ENCODE results near the gene CASTOR1.

Gene CASTOR1

GRCh38 chr22:30325724-30326254 lies 36.5 kb upstream of the CASTOR1 start:
- H3K4me1 Mint-ChIP-seq: peaks cover 54% of the 10 kb centered on the region
- no peaks in the 10 kb centered on the region for H3K9me3 Mint-ChIP-seq
- H3K4me3 Mint-ChIP-seq: peak overlapping the region; percentile 88

GRCh38 chr22:30325065-30325720 lies 35.9 kb upstream of the CASTOR1 start:
- peak overlapping the region; percentile 88 for H3K27ac Mint-ChIP-seq
- peaks cover 60% of the 10 kb centered on the region for H3K4me1 Mint-ChIP-seq
- H3K27me3 Mint-ChIP-seq: no peaks in the 10 kb centered on the region
- H3K4me3 Mint-ChIP-seq: peak overlapping the region; percentile 88
- H3K36me3 Mint-ChIP-seq: no peaks in the 10 kb centered on the region
- no peaks in the 10 kb centered on the region for H3K9me3 Mint-ChIP-seq

More at GRCh38 chr22:30325724-30326254, 36.5 kb upstream of the CASTOR1 start:
- Mint-ChIP-seq H3K27ac (peak overlapping the region; percentile 88), H3K27me3 (no peaks in the 10 kb centered on the region), H3K36me3 (peaks cover 4% of the 10 kb centered on the region)

GRCh38 chr22:30324014-30324730 lies 34.9 kb upstream of the CASTOR1 start:
- Mint-ChIP-seq H3K36me3 (no peaks in the 10 kb centered on the region), H3K4me1 (peaks cover 70% of the 10 kb centered on the region), H3K27ac (peak overlapping the region; percentile 88), H3K9me3 (no peaks in the 10 kb centered on the region), H3K27me3 (no peaks in the 10 kb centered on the region), H3K4me3 (peak overlapping the region; percentile 88)

- peak overlapping the region; percentile 56 for H3K27ac Mint-ChIP-seq
- peak overlapping the region; percentile 31 for H3K4me3 Mint-ChIP-seq
- no peaks in the 10 kb centered on the region for H3K9me3 Mint-ChIP-seq
- H3K36me3 Mint-ChIP-seq: peaks cover 3% of the 10 kb centered on the region
- H3K27me3 Mint-ChIP-seq: no peaks in the 10 kb centered on the region
- H3K4me1 Mint-ChIP-seq: peaks cover 79% of the 10 kb centered on the region
Observed at GRCh38 chr22:30323246-30323645, 33.9 kb upstream of the CASTOR1 start.

- H3K27ac Mint-ChIP-seq: peak overlapping the region; percentile 81
- peaks cover 6% of the 10 kb centered on the region for H3K36me3 Mint-ChIP-seq
- no peak overlapping the region for H3K4me3 Mint-ChIP-seq
- H3K9me3 Mint-ChIP-seq: no peaks in the 10 kb centered on the region
- H3K4me1 Mint-ChIP-seq: peaks cover 88% of the 10 kb centered on the region
- H3K27me3 Mint-ChIP-seq: no peaks in the 10 kb centered on the region
Observed at GRCh38 chr22:30321461-30321860, 32.2 kb upstream of the CASTOR1 start.

GRCh38 chr22:30320021-30320556 lies 30.8 kb upstream of the CASTOR1 start:
- H3K36me3 Mint-ChIP-seq: peaks cover 8% of the 10 kb centered on the region
- H3K4me3 Mint-ChIP-seq: no peak overlapping the region
- H3K27me3 Mint-ChIP-seq: no peaks in the 10 kb centered on the region
- H3K9me3 Mint-ChIP-seq: no peaks in the 10 kb centered on the region
- peaks cover 95% of the 10 kb centered on the region for H3K4me1 Mint-ChIP-seq
- peak overlapping the region; percentile 72 for H3K27ac Mint-ChIP-seq

- Mint-ChIP-seq H3K4me1 (peaks cover 95% of the 10 kb centered on the region), H3K27ac (peak overlapping the region; percentile 94), H3K9me3 (no peaks in the 10 kb centered on the region), H3K4me3 (peak overlapping the region; percentile 37), H3K27me3 (no peaks in the 10 kb centered on the region), H3K36me3 (peaks cover 10% of the 10 kb centered on the region)
Observed at GRCh38 chr22:30318799-30319419, 29.6 kb upstream of the CASTOR1 start.

GRCh38 chr22:30317778-30318177 lies 28.5 kb upstream of the CASTOR1 start:
- Mint-ChIP-seq H3K27me3 (no peaks in the 10 kb centered on the region), H3K4me3 (peak overlapping the region; percentile 6), H3K36me3 (peaks cover 10% of the 10 kb centered on the region), H3K4me1 (peaks cover 94% of the 10 kb centered on the region), H3K9me3 (no peaks in the 10 kb centered on the region), H3K27ac (peak overlapping the region; percentile 94)

- peaks cover 98% of the 10 kb centered on the region for H3K4me1 Mint-ChIP-seq
- H3K9me3 Mint-ChIP-seq: no peaks in the 10 kb centered on the region
- peak overlapping the region; percentile 98 for H3K27ac Mint-ChIP-seq
- no peak overlapping the region for H3K4me3 Mint-ChIP-seq
- peaks cover 12% of the 10 kb centered on the region for H3K36me3 Mint-ChIP-seq
- H3K27me3 Mint-ChIP-seq: no peaks in the 10 kb centered on the region
Observed at GRCh38 chr22:30315962-30316576, 26.8 kb upstream of the CASTOR1 start.

GRCh38 chr22:30314915-30315314 lies 25.6 kb upstream of the CASTOR1 start:
- peak overlapping the region; percentile 98 for H3K27ac Mint-ChIP-seq
- no peaks in the 10 kb centered on the region for H3K9me3 Mint-ChIP-seq
- H3K4me3 Mint-ChIP-seq: peak overlapping the region; percentile 40
- peaks cover 12% of the 10 kb centered on the region for H3K36me3 Mint-ChIP-seq
- peaks cover 98% of the 10 kb centered on the region for H3K4me1 Mint-ChIP-seq
- H3K27me3 Mint-ChIP-seq: no peaks in the 10 kb centered on the region

- Mint-ChIP-seq H3K9me3 (no peaks in the 10 kb centered on the region), H3K36me3 (peaks cover 10% of the 10 kb centered on the region), H3K4me1 (peaks cover 98% of the 10 kb centered on the region), H3K27me3 (no peaks in the 10 kb centered on the region), H3K4me3 (peak overlapping the region; percentile 40), H3K27ac (peak overlapping the region; percentile 98)
Observed at GRCh38 chr22:30313527-30314363, 24.4 kb upstream of the CASTOR1 start.

- Mint-ChIP-seq H3K4me3 (peak overlapping the region; percentile 1), H3K36me3 (peaks cover 6% of the 10 kb centered on the region), H3K27ac (peak overlapping the region; percentile 88), H3K4me1 (peaks cover 97% of the 10 kb centered on the region), H3K27me3 (no peaks in the 10 kb centered on the region), H3K9me3 (no peaks in the 10 kb centered on the region)
Observed at GRCh38 chr22:30312053-30312452, 22.7 kb upstream of the CASTOR1 start.

GRCh38 chr22:30310881-30311771 lies 21.8 kb upstream of the CASTOR1 start:
- peaks cover 6% of the 10 kb centered on the region for H3K36me3 Mint-ChIP-seq
- H3K27me3 Mint-ChIP-seq: no peaks in the 10 kb centered on the region
- peak overlapping the region; percentile 92 for H3K27ac Mint-ChIP-seq
- H3K4me1 Mint-ChIP-seq: peaks cover 97% of the 10 kb centered on the region
- no peaks in the 10 kb centered on the region for H3K9me3 Mint-ChIP-seq
- peak overlapping the region; percentile 43 for H3K4me3 Mint-ChIP-seq
